Uterus (tissue), 4 donors: ENCODE results near the gene SH2D3C. TPM values are rescaled to one million over a fixed set of nuclear protein-coding genes. Genes with fewer than 3 reads are reported as not detected.
A peak's percentile ranks its signal among the peaks of the same experiment; 100 is the strongest.
"Not testable (repeated sequence)": the region's sequence is repeated elsewhere in the genome, so short reads cannot be mapped to it uniquely, and the experiment has no call there.

Source experiments
- DNase-seq, 2 donors: peaks; one replicate each; pipeline ENCODE4 v3.0.0-alpha.2; 2019 to 2020
- H3K27ac ChIP-seq, 2 donors: fragments of 200-600 bp; sonication (generic); 1 replicate in 1 of 2; 2 replicates in 1 of 2; pipeline ENCODE4 v1.5.1; 2016 to 2018
- H3K27me3 ChIP-seq, 2 donors: fragments of 200-600 bp; sonication (generic); one replicate each; pipeline ENCODE4 v1.5.1; 2018 to 2019; ENCODE audit warnings: control low read depth in 1 of 2
- H3K36me3 ChIP-seq, 2 donors: fragments of 200-600 bp; sonication (generic); one replicate each; pipeline ENCODE4 v1.5.1; 2019; ENCODE audit warnings: control low read depth in 1 of 2
- H3K4me1 ChIP-seq, 2 donors: fragments of 200-600 bp; sonication (generic); one replicate each; pipeline ENCODE4 v1.5.1; 2018 to 2019; ENCODE audit warnings: control low read depth in 1 of 2
- H3K4me3 ChIP-seq, 2 donors: fragments of 200-600 bp; sonication (generic); 1 replicate in 1 of 2; 2 replicates in 1 of 2; pipeline ENCODE4 v1.5.1; 2018 to 2019; ENCODE audit warnings: mild to moderate bottlenecking in 1 of 2
- H3K9me3 ChIP-seq, 2 donors: fragments of 200-600 bp; sonication (generic); one replicate each; pipeline ENCODE4 v1.5.1; 2019; ENCODE audit warnings: control low read depth in 1 of 2
- CTCF ChIP-seq, 4 experiments: fragments of 200-600 bp in 2 of 4; fragments of 450-650 bp in 2 of 4; sonication (generic) in 2 of 4; IDR thresholded peaks; one replicate each; pipeline ENCODE4 v1.5.1; 2016 to 2019; ENCODE audit warnings: antibody characterized with exemption in 4 of 4, mild to moderate bottlenecking in 2 of 4, moderate library complexity in 1 of 4
- POLR2A ChIP-seq, 2 donors: fragments of 450-650 bp; IDR thresholded peaks; one replicate each; pipeline ENCODE4 v1.6.1; 2016; ENCODE audit warnings: antibody characterized with exemption in 2 of 2, mild to moderate bottlenecking in 1 of 2, moderate library complexity in 1 of 2
- intact Hi-C: fragments of 100-400 bp; cut with DNase I; formaldehyde crosslinking; loops from one replicate; pipeline ENCODE4 v1.15.1; 2023; ENCODE audit warnings: low total_unique reads
- total RNA-seq, 4 donors: library from RNA; depleted of rRNA in 3 of 4; stranded (reverse); fragments of >200 nt in 3 of 4; gene quantifications; one replicate each; pipeline versions ENCODE4 v1.1.0 to v1.2.4, GENCODE V29; 2014 to 2023
- donor health status: DM: yes; HTN: yes; CAD: no.

The SH2D3C gene
- total RNA-seq, 4 donors from 2014 or later = 3.6 to 38.1 (median 19.8) TPM

GRCh38 chr9:127758843-127759242 lies 19.6 kb downstream of the SH2D3C start:
- no peak overlapping the region for H3K4me3 ChIP-seq
- no peaks in the 10 kb centered on the region for H3K36me3 ChIP-seq
- intact Hi-C loops = no loop called here
- no peaks in the 10 kb centered on the region for H3K9me3 ChIP-seq
- TF ChIP-seq CTCF (IDR thresholded peaks at IDR 0.05) = no peak
- no peak for TF ChIP-seq POLR2A (IDR thresholded peaks at IDR 0.05)
- H3K4me1 ChIP-seq = peaks cover 0 to 9% of the 10 kb centered on the region in 2 donors
- H3K27me3 ChIP-seq = peaks cover 0 to 8% of the 10 kb centered on the region in 2 donors
- DNase-seq = no peak
- no peak overlapping the region for H3K27ac ChIP-seq

DNA sequence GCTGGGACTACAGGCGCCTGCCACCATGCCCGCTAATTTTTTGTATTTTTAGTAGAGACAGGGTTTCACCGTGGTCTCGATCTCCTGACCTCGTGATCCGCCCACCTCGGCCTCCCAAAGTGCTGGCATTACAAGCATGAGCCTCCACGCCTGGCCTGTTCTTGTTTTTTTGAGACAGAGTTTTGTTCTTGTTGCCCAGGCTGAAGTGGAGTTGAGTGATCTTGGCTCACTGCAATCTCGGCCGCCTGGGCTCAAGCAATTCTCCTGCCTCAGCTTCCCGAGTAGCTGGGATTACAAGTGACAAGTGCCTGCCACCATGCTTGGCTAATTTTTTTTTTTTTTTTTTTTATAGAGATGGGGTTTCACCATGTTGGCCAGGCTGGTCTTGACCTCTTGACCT lies 21.7 kb downstream of the SH2D3C start:
- H3K36me3 ChIP-seq, H3K4me3 ChIP-seq, DNase-seq, H3K27me3 ChIP-seq, intact Hi-C loops, H3K27ac ChIP-seq, H3K4me1 ChIP-seq, H3K9me3 ChIP-seq: not testable (repeated sequence)

GRCh38 chr9:127756233-127756632 lies 22.2 kb downstream of the SH2D3C start:
- Histone ChIP-seq H3K9me3 (no peaks in the 10 kb centered on the region), H3K4me1 (peaks cover 0 to 9% of the 10 kb centered on the region in 2 donors), H3K4me3 (no peak overlapping the region), H3K36me3 (no peaks in the 10 kb centered on the region), H3K27ac (no peak overlapping the region), H3K27me3 (peaks cover 0 to 8% of the 10 kb centered on the region in 2 donors)
- no peak for DNase-seq
- intact Hi-C loops = no loop called here
- TF ChIP-seq CTCF (IDR thresholded peaks at IDR 0.05) (no peak), POLR2A (IDR thresholded peaks at IDR 0.05) (no peak)

DNA sequence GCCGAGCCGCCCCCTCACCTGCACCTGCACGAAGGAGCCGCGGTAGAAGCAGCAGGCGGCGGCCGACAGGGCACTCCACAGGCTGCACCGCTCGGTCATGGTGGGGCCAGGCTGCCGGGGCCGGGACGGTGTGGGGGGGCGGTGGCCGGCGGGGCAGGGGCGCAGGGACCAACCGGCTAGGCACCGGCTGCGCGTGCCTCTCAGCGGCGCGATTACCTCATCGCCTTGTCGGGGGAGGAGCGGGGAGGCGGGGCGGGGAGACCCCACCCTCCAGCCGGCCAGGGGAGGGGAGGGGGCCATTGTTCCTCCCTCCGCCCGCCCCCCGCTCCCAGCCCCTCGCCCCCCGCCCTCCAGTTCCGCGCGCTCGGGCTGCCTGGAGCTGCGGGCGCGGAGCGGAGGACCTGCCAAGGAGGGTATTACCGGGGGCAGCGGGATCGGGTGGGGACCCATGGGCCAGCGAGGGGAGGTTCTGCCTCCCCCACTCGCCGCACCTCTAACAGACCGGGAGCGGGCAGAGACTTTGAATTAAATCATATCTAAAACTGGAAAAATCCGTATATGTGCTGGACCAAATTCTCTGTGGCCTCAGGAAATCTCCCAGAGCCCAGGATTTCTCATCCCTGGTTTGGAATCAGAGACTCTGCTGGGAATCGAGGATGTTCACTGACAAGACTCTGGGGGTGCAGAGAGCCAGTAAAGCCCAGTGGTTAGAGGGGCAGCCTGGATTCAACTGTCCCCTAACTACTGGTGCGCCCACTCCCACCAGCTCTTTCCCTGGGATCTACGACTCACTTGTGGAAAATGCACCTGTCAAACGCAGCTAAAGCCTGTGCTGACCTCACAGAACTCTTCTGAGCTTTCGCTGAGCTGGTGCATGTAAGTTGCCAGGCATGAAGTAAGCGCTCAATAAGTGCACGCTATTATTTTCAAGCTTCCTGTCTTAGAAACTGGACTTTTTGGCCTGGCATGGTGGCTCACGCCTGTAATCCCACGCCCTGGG lies 23.1 kb downstream of the SH2D3C start:
- DNase-seq = no peak
- no peak for TF ChIP-seq POLR2A (IDR thresholded peaks at IDR 0.05)
- TF ChIP-seq CTCF (IDR thresholded peaks at IDR 0.05) = no peak
- Histone ChIP-seq H3K27ac (peak overlapping the region; percentile 31 to 35), H3K4me3 (no peak overlapping the region), H3K9me3 (no peaks in the 10 kb centered on the region), H3K4me1 (peaks cover 0 to 9% of the 10 kb centered on the region in 2 donors), H3K27me3 (peaks cover 0 to 8% of the 10 kb centered on the region in 2 donors), H3K36me3 (no peaks in the 10 kb centered on the region)
- intact Hi-C loops = no loop called here

DNA sequence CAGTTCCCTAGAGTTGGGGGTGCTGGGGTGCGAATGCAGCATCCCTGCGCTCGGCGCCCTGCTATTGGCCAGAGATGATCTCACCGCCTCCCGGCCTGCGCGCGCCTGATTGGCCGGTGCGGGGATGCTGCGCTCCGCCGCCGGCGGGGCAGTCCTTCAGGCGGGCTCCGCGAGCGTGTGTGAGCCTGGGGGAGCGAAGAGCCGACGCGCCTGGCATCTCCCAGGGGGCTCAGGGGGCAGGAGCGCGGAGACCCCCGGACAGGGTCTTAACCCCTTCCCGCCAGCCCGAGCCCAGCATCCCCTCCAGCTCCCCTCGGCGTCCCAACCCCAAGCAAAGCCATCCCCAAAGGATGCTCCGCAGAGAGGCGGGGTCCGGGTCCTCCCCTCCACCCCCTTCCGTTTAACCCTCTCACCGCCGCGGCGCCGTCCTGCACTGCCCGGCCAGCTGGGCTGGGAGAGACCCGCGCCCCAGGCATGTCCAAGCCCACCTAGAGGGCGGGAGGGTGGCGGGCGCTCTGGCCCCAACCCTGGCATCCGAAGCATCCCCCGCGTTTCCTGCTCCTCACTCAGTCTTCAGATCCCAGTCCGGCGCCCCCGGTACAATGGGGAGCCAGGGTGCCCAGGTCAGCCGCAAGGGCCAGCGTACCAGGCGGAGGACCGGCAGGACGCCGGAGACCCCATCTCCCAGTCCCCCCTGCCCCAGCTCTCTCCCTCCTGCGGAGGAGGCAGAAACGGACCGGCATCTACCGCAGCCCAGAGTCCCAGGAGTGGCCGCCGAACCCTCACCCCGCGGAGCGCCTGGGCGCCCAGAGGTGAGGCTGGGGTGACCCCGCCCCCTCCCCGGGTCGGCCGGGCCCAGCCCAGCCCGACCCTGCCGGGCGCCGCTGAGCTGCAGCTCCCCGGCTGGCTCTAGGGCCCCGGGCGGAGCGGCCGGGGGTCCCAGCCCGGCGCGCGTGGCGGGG lies 24.1 kb downstream of the SH2D3C start:
- Histone ChIP-seq H3K9me3 (no peaks in the 10 kb centered on the region), H3K4me1 (peaks cover 0 to 9% of the 10 kb centered on the region in 2 donors), H3K36me3 (no peaks in the 10 kb centered on the region), H3K27me3 (peaks cover 0 to 8% of the 10 kb centered on the region in 2 donors), H3K4me3 (no peak overlapping the region), H3K27ac (no peak overlapping the region)
- DNase-seq = no peak
- TF ChIP-seq POLR2A (IDR thresholded peaks at IDR 0.05) (no peak), CTCF (IDR thresholded peaks at IDR 0.05) (no peak)
- intact Hi-C loops = no loop called here
